Hepatocyte (in vitro differentiated cells): ENCODE data around the gene ZNF423. TPM values are rescaled to one million over a fixed set of nuclear protein-coding genes. Genes with fewer than 3 reads are reported as not detected.

ENCODE experiments used
- DNase-seq: peaks from one replicate; pipeline ENCODE4 v3.0.0-alpha.2; 2016; ENCODE audit warnings: low spot score
- H2AFZ ChIP-seq: fragments of 200-600 bp; sonication (generic); 2 replicates; pipeline ENCODE4 v1.6.0; 2016; ENCODE audit warnings: antibody characterized with exemption, mild to moderate bottlenecking
- H3K27ac ChIP-seq: fragments of 200-600 bp; sonication (generic); 2 replicates; pipeline ENCODE4 v1.5.1; 2016; ENCODE audit warnings: mild to moderate bottlenecking
- H3K27me3 ChIP-seq: fragments of 200-600 bp; sonication (generic); 2 replicates; pipeline ENCODE4 v1.6.1; 2016
- H3K36me3 ChIP-seq: fragments of 200-600 bp; sonication (generic); replicated peaks from 2 replicates; pipeline ENCODE4 v1.5.1; 2016; ENCODE audit warnings: low read depth; ENCODE audit not compliant: insufficient read depth
- H3K4me1 ChIP-seq: fragments of 200-600 bp; sonication (generic); 2 replicates; pipeline ENCODE4 v1.5.1; 2016; ENCODE audit warnings: mild to moderate bottlenecking, moderate library complexity; ENCODE audit not compliant: insufficient read depth
- H3K4me2 ChIP-seq: fragments of 200-600 bp; sonication (generic); 2 replicates; pipeline ENCODE4 v1.6.0; 2016
- H3K4me3 ChIP-seq: fragments of 200-600 bp; sonication (generic); 2 replicates; pipeline ENCODE4 v1.5.1; 2016; ENCODE audit warnings: mild to moderate bottlenecking
- H3K79me2 ChIP-seq: fragments of 200-600 bp; sonication (generic); 2 replicates; pipeline ENCODE4 v1.6.0; 2017; ENCODE audit warnings: mild to moderate bottlenecking
- H3K9me2 ChIP-seq: fragments of 200-600 bp; sonication (generic); replicated peaks from 2 replicates; pipeline ENCODE4 v1.6.0; 2017; ENCODE audit warnings: mild to moderate bottlenecking; ENCODE audit not compliant: insufficient read depth
- H3K9me3 ChIP-seq: fragments of 200-600 bp; sonication (generic); 2 replicates; pipeline ENCODE4 v1.5.1; 2016; ENCODE audit warnings: low read depth, mild to moderate bottlenecking
- H4K20me1 ChIP-seq: fragments of 200-600 bp; sonication (generic); 2 replicates; pipeline ENCODE4 v1.6.0; 2016; ENCODE audit warnings: mild to moderate bottlenecking; ENCODE audit not compliant: insufficient read depth, poor library complexity, severe bottlenecking
- EZH2 ChIP-seq: fragments of 200-600 bp; sonication (generic); IDR thresholded peaks from 2 replicates; pipeline ENCODE4 v1.6.1; 2016; ENCODE audit warnings: antibody characterized with exemption, mild to moderate bottlenecking, borderline replicate concordance
- EZH2phosphoT487 ChIP-seq: fragments of 200-600 bp; sonication (generic); IDR thresholded peaks from one replicate; pipeline ENCODE4 v1.6.1; 2018; ENCODE audit warnings: antibody characterized with exemption, mild to moderate bottlenecking, low read depth, moderate library complexity; ENCODE audit not compliant: unreplicated experiment, severe bottlenecking
- WGBS: methylation state at CpG from one replicate; pipeline ENCODE4 v1.1.6; 2016; ENCODE audit warnings: low lambda C conversion rate; ENCODE audit errors: missing lambda C conversion rate; 5-methylcytosine and 5-hydroxymethylcytosine counted together
- polyA plus RNA-seq: library from polyadenylated mRNA; unstranded; fragments of >200 nt; fragmentation: Nextera tagmentation; extraction: Ambion mirVana; gene quantifications from 2 replicates; pipeline ENCODE4 v1.2.1, GENCODE V29; 2016
- total RNA-seq: library from RNA; depleted of rRNA; stranded (reverse); fragments of >200 nt; gene quantifications from 2 replicates; pipeline ENCODE4 v1.2.3, GENCODE V29; 2014
- TF ChIP-seq, protein P1 (sequence below): fragments of 200-600 bp; sonication (generic); IDR thresholded peaks from 2 replicates; pipeline ENCODE4 v1.5.1; 2016; ENCODE audit warnings: antibody characterized with exemption, mild to moderate bottlenecking; ENCODE audit not compliant: poor library complexity

The ZNF423 gene
- total and polyA plus RNA-seq, 2 experiments from 2014 or later, result 9.6 to 11.8 TPM

- Histone ChIP-seq H3K4me1 (peaks cover 32% of the 10 kb centered on the region), H3K9me2 (no peaks in the 10 kb centered on the region), H3K27me3 (no peaks in the 10 kb centered on the region), H3K36me3 (no peaks in the 10 kb centered on the region), H3K4me2 (no peak overlapping the region), H3K9me3 (no peaks in the 10 kb centered on the region), H3K27ac (no peak overlapping the region), H3K79me2 (no peaks in the 10 kb centered on the region), H3K4me3 (no peak overlapping the region), H4K20me1 (no peaks in the 10 kb centered on the region), H2AFZ (no peak overlapping the region)
- 95% methylated on average over 16 of the region's 16 CpGs for WGBS
- no peak for TF ChIP-seq EZH2
- TF ChIP-seq, protein P1, sequence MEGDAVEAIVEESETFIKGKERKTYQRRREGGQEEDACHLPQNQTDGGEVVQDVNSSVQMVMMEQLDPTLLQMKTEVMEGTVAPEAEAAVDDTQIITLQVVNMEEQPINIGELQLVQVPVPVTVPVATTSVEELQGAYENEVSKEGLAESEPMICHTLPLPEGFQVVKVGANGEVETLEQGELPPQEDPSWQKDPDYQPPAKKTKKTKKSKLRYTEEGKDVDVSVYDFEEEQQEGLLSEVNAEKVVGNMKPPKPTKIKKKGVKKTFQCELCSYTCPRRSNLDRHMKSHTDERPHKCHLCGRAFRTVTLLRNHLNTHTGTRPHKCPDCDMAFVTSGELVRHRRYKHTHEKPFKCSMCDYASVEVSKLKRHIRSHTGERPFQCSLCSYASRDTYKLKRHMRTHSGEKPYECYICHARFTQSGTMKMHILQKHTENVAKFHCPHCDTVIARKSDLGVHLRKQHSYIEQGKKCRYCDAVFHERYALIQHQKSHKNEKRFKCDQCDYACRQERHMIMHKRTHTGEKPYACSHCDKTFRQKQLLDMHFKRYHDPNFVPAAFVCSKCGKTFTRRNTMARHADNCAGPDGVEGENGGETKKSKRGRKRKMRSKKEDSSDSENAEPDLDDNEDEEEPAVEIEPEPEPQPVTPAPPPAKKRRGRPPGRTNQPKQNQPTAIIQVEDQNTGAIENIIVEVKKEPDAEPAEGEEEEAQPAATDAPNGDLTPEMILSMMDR, result no peak
- TF ChIP-seq EZH2phosphoT487, result no peak
- no peak for DNase-seq
Measured at GRCh38 chr16:49637511-49637910, 218.4 kb downstream of the ZNF423 start.

GRCh38 chr16:49636608-49637007 lies 219.3 kb downstream of the ZNF423 start:
- no peaks in the 10 kb centered on the region for H3K9me2 ChIP-seq
- H4K20me1 ChIP-seq, result no peaks in the 10 kb centered on the region
- H3K9me3 ChIP-seq, result no peaks in the 10 kb centered on the region
- H3K4me3 ChIP-seq, result no peak overlapping the region
- peaks cover 36% of the 10 kb centered on the region for H3K4me1 ChIP-seq
- peaks cover 3% of the 10 kb centered on the region for H3K79me2 ChIP-seq
- no peak overlapping the region for H3K27ac ChIP-seq
- 97% methylated on average over 14 of the region's 14 CpGs for WGBS
- H3K4me2 ChIP-seq, result no peak overlapping the region
- no peak for DNase-seq
- TF ChIP-seq, protein P1, result no peak
- TF ChIP-seq EZH2phosphoT487 (no peak), EZH2 (no peak)
- H3K27me3 ChIP-seq, result no peaks in the 10 kb centered on the region
- no peaks in the 10 kb centered on the region for H3K36me3 ChIP-seq
- H2AFZ ChIP-seq, result no peak overlapping the region

- no peaks in the 10 kb centered on the region for H4K20me1 ChIP-seq
Measured at GRCh38 chr16:49635591-49636581, 220.0 kb downstream of the ZNF423 start.

More at GRCh38 chr16:49635591-49636581, 220.0 kb downstream of the ZNF423 start:
- TF ChIP-seq EZH2, result no peak
- TF ChIP-seq, protein P1, result no peak
- no peak for TF ChIP-seq EZH2phosphoT487
- no peak overlapping the region for H3K4me3 ChIP-seq
- DNase-seq, result no peak
- no peaks in the 10 kb centered on the region for H3K9me3 ChIP-seq
- no peaks in the 10 kb centered on the region for H3K36me3 ChIP-seq
- no peak overlapping the region for H3K27ac ChIP-seq
- no peaks in the 10 kb centered on the region for H3K9me2 ChIP-seq
- H2AFZ ChIP-seq, result no peak overlapping the region
- no peak overlapping the region for H3K4me2 ChIP-seq
- WGBS, result 97% methylated on average over 58 of the region's 58 CpGs
- H3K4me1 ChIP-seq, result peaks cover 34% of the 10 kb centered on the region
- peaks cover 3% of the 10 kb centered on the region for H3K79me2 ChIP-seq
- H3K27me3 ChIP-seq, result no peaks in the 10 kb centered on the region
